Adrenal gland (tissue), 12 donors: ENCODE measurements around the gene DNMT1. TPM values are rescaled to one million over a fixed set of nuclear protein-coding genes. Genes with fewer than 3 reads are reported as not detected.

Experiments
- DNase-seq, 7 donors: peaks; one replicate each; pipeline ENCODE4 v3.0.0-alpha.2; 2019 to 2020
- H3K27ac ChIP-seq, 5 donors: fragments of 200-600 bp; sonication (generic) in 4 of 5; 1 replicate in 3 of 5; 2 replicates in 2 of 5; pipeline versions ENCODE4 v1.5.1 to v1.8.0; 2016 to 2020; ENCODE audit warnings: mild to moderate bottlenecking in 1 of 5
- H3K27me3 ChIP-seq: fragments of 200-600 bp; 2 replicates; pipeline ENCODE4 v1.8.0; 2021
- H3K36me3 ChIP-seq, 2 donors: fragments of 200-600 bp; replicated peaks in 1 of 2; 1 replicate in 1 of 2; 2 replicates in 1 of 2; pipeline versions ENCODE4 v1.5.1 to v1.8.0; 2018 to 2022
- H3K4me1 ChIP-seq, 2 donors: fragments of 200-600 bp; replicated peaks in 1 of 2; 1 replicate in 1 of 2; 2 replicates in 1 of 2; pipeline versions ENCODE4 v1.5.1 to v1.8.0; 2018 to 2021
- H3K4me3 ChIP-seq, 4 donors: fragments of 200-600 bp; sonication (generic) in 3 of 4; one replicate each; pipeline ENCODE4 v1.5.1; 2016 to 2018
- H3K9me3 ChIP-seq, 3 donors: fragments of 200-600 bp; sonication (generic) in 1 of 3; replicated peaks in 1 of 3; 1 replicate in 2 of 3; 2 replicates in 1 of 3; pipeline versions ENCODE4 v1.5.1 to v1.8.0; 2016 to 2021
- CTCF ChIP-seq, 6 experiments: fragments of 450-650 bp in 4 of 6; fragments of 200-600 bp in 2 of 6; sonication (generic) in 1 of 6; IDR thresholded peaks; 1 replicate in 5 of 6; 2 replicates in 1 of 6; pipeline versions ENCODE4 v1.5.1 to v1.8.0; 2016 to 2021; ENCODE audit warnings: antibody characterized with exemption in 6 of 6, mild to moderate bottlenecking in 2 of 6, moderate library complexity in 1 of 6
- POLR2A ChIP-seq, 2 donors: fragments of 450-650 bp; IDR thresholded peaks; one replicate each; pipeline ENCODE4 v1.6.1; 2017; ENCODE audit warnings: antibody characterized with exemption in 2 of 2, mild to moderate bottlenecking in 2 of 2, moderate library complexity in 1 of 2
- WGBS, 4 donors: extraction: QIAGEN DNeasy Blood & Tissue Kit in 2 of 4; methylation state at CpG; one replicate each; pipeline versions ENCODE4 v1.1.5 to v1.1.7; 2013 to 2017; 5-methylcytosine and 5-hydroxymethylcytosine counted together
- intact Hi-C, 2 donors: fragments of 100-400 bp; cut with DNase I; formaldehyde crosslinking; loops; one replicate each; pipeline versions ENCODE4 v1.14.1 to v1.15.0; 2022 to 2023
- polyA plus RNA-seq, 3 donors: library from polyadenylated mRNA; stranded (reverse); fragments of 200-250 nt in 2 of 3; fragments of 350-450 nt in 1 of 3; fragmentation: Illumina TruSeq in 1 of 3; extraction: RNeasy Lipid Tissue Mini Kit (QIAGEN cat#74804) in 1 of 3; gene quantifications; one replicate each; pipeline ENCODE4 v1.2.3, GENCODE V29; 2013 to 2014
- total RNA-seq, 9 donors: library from RNA; depleted of rRNA in 4 of 9; stranded (reverse); fragments of >200 nt in 4 of 9; fragments of 120-200 nt in 1 of 9; fragmentation: NEBNext Ultra II Directional in 1 of 9; extraction: Animal tissue kit (Norgen Biotek cat#: 25700) in 1 of 9; gene quantifications; one replicate each; pipeline versions ENCODE4 v1.1.0 to v1.2.4, GENCODE V29; 2013 to 2023
- donor health status: healthy with polysubstance abuse.
- donor health status: Bipolar disorder and iron deficiency.
- donor health status: DM: yes; HTN: yes; CAD: no.
- donor health status: DM: no; HTN: no; CAD: no.
- donor health status: DM: no; HTN: no; CAD: no.
- donor health status: DM: yes; HTN: yes; CAD: no.

Gene DNMT1
- total and polyA plus RNA-seq, 12 donors: 23.6 to 49.7 (median 36.1) TPM

GRCh38 chr19:10223488-10224213, 28.9 kb upstream of the DNMT1 start:
- TF ChIP-seq POLR2A (IDR thresholded peaks at IDR 0.05) (no peak), CTCF (IDR thresholded peaks at IDR 0.05) (no peak)
- Histone ChIP-seq H3K36me3 (no peaks in the 10 kb centered on the region), H3K27ac (no peak overlapping the region), H3K4me1 (peaks cover 0 to 6% of the 10 kb centered on the region in 2 donors), H3K4me3 (no peak overlapping the region), H3K27me3 (no peaks in the 10 kb centered on the region), H3K9me3 (no peaks in the 10 kb centered on the region)
- no peak for DNase-seq
- 92 to 97% (median 94%) methylated on average over 19 to 28 of the region's 28 CpGs for WGBS, 4 donors
- intact Hi-C loops: no loop called here

DNA sequence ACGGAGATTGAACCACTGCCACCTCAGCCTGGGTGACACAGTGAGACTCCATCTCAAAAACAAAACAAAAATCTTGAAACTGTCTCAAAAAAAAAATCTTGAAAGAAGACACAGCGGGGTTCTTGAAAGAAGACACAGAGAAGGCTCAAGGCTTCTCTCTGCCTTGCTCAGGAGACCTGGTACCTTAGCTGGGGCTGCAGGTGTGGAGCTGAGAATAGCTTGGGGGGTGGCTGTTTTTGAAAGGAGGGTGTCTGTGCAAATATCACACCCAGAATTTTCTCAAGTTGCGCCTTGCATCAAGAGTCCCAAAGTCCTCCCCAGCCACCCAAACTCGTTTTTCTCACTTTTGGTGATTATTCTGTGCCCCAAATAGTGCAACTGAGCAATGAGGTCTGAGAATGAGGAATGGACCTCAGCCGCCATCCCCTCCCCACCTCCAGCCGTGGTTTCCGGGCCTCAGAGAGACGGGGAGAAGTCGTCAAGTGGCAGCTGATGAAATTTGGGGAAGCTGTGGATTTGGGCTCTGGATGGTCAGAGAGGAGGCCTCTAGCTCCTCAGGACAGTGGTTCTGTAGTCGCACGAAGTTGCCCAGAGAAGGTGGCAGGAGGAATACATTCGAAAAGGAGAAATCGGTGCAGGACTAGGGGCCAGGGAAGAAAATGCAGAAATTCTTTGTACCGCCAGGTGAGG, 27.6 kb upstream of the DNMT1 start:
- no peak for TF ChIP-seq CTCF (IDR thresholded peaks at IDR 0.05)
- TF ChIP-seq POLR2A (IDR thresholded peaks at IDR 0.05): no peak
- Histone ChIP-seq H3K27ac (no peak overlapping the region), H3K36me3 (no peaks in the 10 kb centered on the region), H3K9me3 (no peaks in the 10 kb centered on the region), H3K27me3 (no peaks in the 10 kb centered on the region), H3K4me1 (peaks cover 0 to 5% of the 10 kb centered on the region in 2 donors), H3K4me3 (no peak overlapping the region)
- peak in 1 of 7 donors; percentile 16 for DNase-seq
- intact Hi-C loops: no loop called here
- WGBS, 4 donors: 71 to 88% (median 78%) methylated on average over 14 of the region's 14 CpGs

GRCh38 chr19:10220695-10221094, 25.9 kb upstream of the DNMT1 start:
- Histone ChIP-seq H3K27me3 (no peaks in the 10 kb centered on the region), H3K27ac (no peak overlapping the region), H3K36me3 (no peaks in the 10 kb centered on the region), H3K4me3 (no peak overlapping the region), H3K9me3 (no peaks in the 10 kb centered on the region), H3K4me1 (no peaks in the 10 kb centered on the region)
- WGBS, 4 donors: 83 to 88% (median 87%) methylated on average over 7 of the region's 7 CpGs
- no peak for TF ChIP-seq CTCF (IDR thresholded peaks at IDR 0.05)
- TF ChIP-seq POLR2A (IDR thresholded peaks at IDR 0.05): no peak
- intact Hi-C loops: no loop called here
- no peak for DNase-seq

GRCh38 chr19:10219678-10220077, 24.9 kb upstream of the DNMT1 start:
- no peak overlapping the region for H3K4me3 ChIP-seq
- no peak for DNase-seq
- no peak overlapping the region for H3K27ac ChIP-seq
- no peaks in the 10 kb centered on the region for H3K4me1 ChIP-seq
- no peaks in the 10 kb centered on the region for H3K36me3 ChIP-seq
- intact Hi-C loops: no loop called here
- no peak for TF ChIP-seq CTCF (IDR thresholded peaks at IDR 0.05)
- no peak for TF ChIP-seq POLR2A (IDR thresholded peaks at IDR 0.05)
- no peaks in the 10 kb centered on the region for H3K9me3 ChIP-seq
- WGBS, 4 donors: 31 to 49% (median 45%) methylated on average over 1 to 3 of the region's 3 CpGs
- H3K27me3 ChIP-seq: no peaks in the 10 kb centered on the region
